Testis (tissue), 2 donors: ENCODE measurements around the gene TGFBRAP1.

Source experiments
- CTCF ChIP-seq, 3 experiments: fragments of 450-650 bp in 2 of 3; fragments of 200-600 bp in 1 of 3; sonication (generic) in 1 of 3; IDR thresholded peaks; one replicate each; pipeline ENCODE4 v1.5.1; 2016 to 2019; ENCODE audit warnings: antibody characterized with exemption in 3 of 3, mild to moderate bottlenecking in 2 of 3, moderate library complexity in 1 of 3
- POLR2A ChIP-seq: fragments of 450-650 bp; IDR thresholded peaks from one replicate; pipeline ENCODE4 v1.6.1; 2017; ENCODE audit warnings: antibody characterized with exemption, mild to moderate bottlenecking, moderate library complexity

GRCh38 chr2:105334211-105334610, 4.7 kb upstream of the TGFBRAP1 start:
- TF ChIP-seq POLR2A (no peak), CTCF (IDR thresholded peaks at IDR 0.05) (no peak)
